ENCODE data around the gene TIPARP. TPM values are rescaled to one million over a fixed set of nuclear protein-coding genes. Genes with fewer than 3 reads are reported as not detected.
A peak's percentile ranks its signal among the peaks of the same experiment; 100 is the strongest.
"Not testable (repeated sequence)": the region's sequence is repeated elsewhere in the genome, so short reads cannot be mapped to it uniquely, and the experiment has no call there.

The TIPARP gene
- total RNA-seq, 6 experiments from 2014 or later = 60.6 to 78.0 (median 67.4) TPM

- H3K27me3 Mint-ChIP-seq (ENCODE audit: insufficient read depth) = peaks cover 9% of the 10 kb centered on the region
- no peak for DNase-seq
- H3K4me1 Mint-ChIP-seq (ENCODE audit: low read depth) = peaks cover 46% of the 10 kb centered on the region
- peaks cover 8% of the 10 kb centered on the region; the same call in 1 of the 2 replicates for H3K36me3 Mint-ChIP-seq (ENCODE audit: low read depth)
- no peak overlapping the region for H3K27ac Mint-ChIP-seq
- no peak for TF ChIP-seq CTCF (IDR thresholded peaks at IDR 0.05)
- no peak overlapping the region for H3K4me3 Mint-ChIP-seq
- no peaks in the 10 kb centered on the region for H3K9me3 Mint-ChIP-seq
Observed at GRCh38 chr3:156731813-156732212, 57.4 kb downstream of the TIPARP start.

GRCh38 chr3:156732261-156732660 is 57.9 kb downstream of the TIPARP start:
- DNase-seq = no peak
- Mint-ChIP-seq H3K4me3 (no peak overlapping the region; the same call in 1 of the 2 replicates), H3K9me3 (no peaks in the 10 kb centered on the region), H3K4me1 (ENCODE audit: low read depth) (peaks cover 41% of the 10 kb centered on the region), H3K27ac (no peak overlapping the region), H3K36me3 (ENCODE audit: low read depth) (peaks cover 12% of the 10 kb centered on the region; the same call in 1 of the 2 replicates), H3K27me3 (ENCODE audit: insufficient read depth) (peaks cover 9% of the 10 kb centered on the region)
- TF ChIP-seq CTCF (IDR thresholded peaks at IDR 0.05) = no peak

GRCh38 chr3:156732715-156733421 is 58.5 kb downstream of the TIPARP start:
- no peak for TF ChIP-seq CTCF (IDR thresholded peaks at IDR 0.05)
- Mint-ChIP-seq H3K4me3 (no peak overlapping the region), H3K9me3 (no peaks in the 10 kb centered on the region), H3K27ac (no peak overlapping the region), H3K4me1 (ENCODE audit: low read depth) (peaks cover 35% of the 10 kb centered on the region), H3K36me3 (ENCODE audit: low read depth) (peaks cover 17% of the 10 kb centered on the region; the same call in 1 of the 2 replicates), H3K27me3 (ENCODE audit: insufficient read depth) (peaks cover 8% of the 10 kb centered on the region)
- no peak for DNase-seq

GRCh38 chr3:156734661-156735060 is 60.3 kb downstream of the TIPARP start:
- H3K4me1 Mint-ChIP-seq (ENCODE audit: low read depth) = peaks cover 17% of the 10 kb centered on the region
- H3K36me3 Mint-ChIP-seq (ENCODE audit: low read depth) = peaks cover 13% of the 10 kb centered on the region; the same call in 1 of the 2 replicates
- H3K9me3 Mint-ChIP-seq; H3K27ac Mint-ChIP-seq; H3K27me3 Mint-ChIP-seq (ENCODE audit: insufficient read depth); H3K4me3 Mint-ChIP-seq: not testable (repeated sequence)
- peak; percentile 50 for DNase-seq

- peaks cover 4% of the 10 kb centered on the region; the same call in 1 of the 2 replicates for H3K27me3 Mint-ChIP-seq (ENCODE audit: insufficient read depth)
- TF ChIP-seq CTCF (IDR thresholded peaks at IDR 0.05) = no peak
- no peak for DNase-seq
- peaks cover 12% of the 10 kb centered on the region for H3K4me1 Mint-ChIP-seq (ENCODE audit: low read depth)
- no peak overlapping the region for H3K27ac Mint-ChIP-seq
- no peaks in the 10 kb centered on the region for H3K9me3 Mint-ChIP-seq
- H3K36me3 Mint-ChIP-seq (ENCODE audit: low read depth) = peaks cover 13% of the 10 kb centered on the region; the same call in 1 of the 2 replicates
- no peak overlapping the region for H3K4me3 Mint-ChIP-seq
Observed at GRCh38 chr3:156735471-156735870, 61.1 kb downstream of the TIPARP start.

GRCh38 chr3:156737049-156737448 is 62.7 kb downstream of the TIPARP start:
- peaks cover 19% of the 10 kb centered on the region for H3K36me3 Mint-ChIP-seq (ENCODE audit: low read depth)
- not testable (repeated sequence) for H3K4me3 Mint-ChIP-seq; H3K27ac Mint-ChIP-seq; H3K9me3 Mint-ChIP-seq; DNase-seq; H3K27me3 Mint-ChIP-seq (ENCODE audit: insufficient read depth)
- H3K4me1 Mint-ChIP-seq (ENCODE audit: low read depth) = peaks cover 12% of the 10 kb centered on the region

Measured in HFFc6 (cell line).